Fibroblast of pulmonary artery (primary cell): ENCODE measurements around the gene STRADA.

ENCODE experiments used
- DNase-seq: peaks from one replicate; pipeline ENCODE4 v3.0.0-alpha.2; 2010; ENCODE audit warnings: low read depth
- H3K4me3 ChIP-seq: replicated peaks from 2 replicates; pipeline ENCODE4 v1.5.1; 2011; ENCODE audit warnings: low read depth, mild to moderate bottlenecking, control low read depth, low read length, moderate library complexity
- CTCF ChIP-seq: IDR thresholded peaks from 2 replicates; pipeline ENCODE4 v1.5.1; 2011; ENCODE audit warnings: mild to moderate bottlenecking, control low read depth, low read length, inconsistent platforms; ENCODE audit errors: missing control alignments

The STRADA gene, protein sequence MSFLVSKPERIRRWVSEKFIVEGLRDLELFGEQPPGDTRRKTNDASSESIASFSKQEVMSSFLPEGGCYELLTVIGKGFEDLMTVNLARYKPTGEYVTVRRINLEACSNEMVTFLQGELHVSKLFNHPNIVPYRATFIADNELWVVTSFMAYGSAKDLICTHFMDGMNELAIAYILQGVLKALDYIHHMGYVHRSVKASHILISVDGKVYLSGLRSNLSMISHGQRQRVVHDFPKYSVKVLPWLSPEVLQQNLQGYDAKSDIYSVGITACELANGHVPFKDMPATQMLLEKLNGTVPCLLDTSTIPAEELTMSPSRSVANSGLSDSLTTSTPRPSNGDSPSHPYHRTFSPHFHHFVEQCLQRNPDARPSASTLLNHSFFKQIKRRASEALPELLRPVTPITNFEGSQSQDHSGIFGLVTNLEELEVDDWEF

DNA sequence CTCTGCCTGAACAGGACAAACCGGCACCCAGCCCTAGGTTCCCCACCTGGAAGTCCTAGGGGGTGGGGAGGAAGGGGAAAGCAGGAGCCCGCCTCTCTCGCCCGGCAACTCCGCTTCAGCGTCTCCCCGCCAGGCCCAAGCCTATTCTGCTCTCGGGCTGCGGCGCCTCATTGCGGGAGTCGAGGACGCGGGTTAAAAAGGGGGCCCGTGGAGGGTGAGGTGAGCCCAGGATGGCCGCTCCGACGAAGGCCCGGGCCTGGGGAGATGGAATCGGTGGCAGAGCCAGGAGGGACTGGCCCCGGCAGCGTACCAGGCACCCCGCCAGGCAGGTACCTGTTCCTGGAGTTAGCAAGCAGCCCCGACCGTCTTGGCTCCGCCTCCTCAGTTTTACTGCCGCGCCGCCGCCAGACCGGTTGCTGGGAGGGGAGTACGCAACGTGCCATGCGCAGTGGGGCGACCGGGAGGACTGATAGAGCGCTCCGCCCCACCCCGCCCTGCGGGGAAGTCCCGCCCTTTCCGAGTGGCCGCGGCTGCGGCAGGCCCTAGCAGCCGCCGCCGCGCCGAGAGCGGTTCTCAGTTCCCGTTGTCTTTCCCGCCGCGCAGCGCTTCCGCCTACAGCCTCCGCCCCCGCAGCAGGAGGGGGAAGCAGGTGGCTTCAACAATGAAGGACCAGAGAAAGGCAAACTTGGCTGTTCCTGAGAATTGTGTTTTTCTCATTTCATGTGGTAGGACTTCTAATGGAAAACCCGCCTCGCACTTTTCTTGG lies at the start of gene STRADA:
Gene STRADA (minus strand): TSS at position 392 of the 766 bp plus-strand sequence. CDS start 13,430 bp downstream, outside the sequence.
- TF ChIP-seq CTCF: no peak
- peak within 1 kb of the TSS; percentile 88 for H3K4me3 ChIP-seq
- DNase-seq: peak; percentile 96

- no peak for TF ChIP-seq CTCF
- no peak overlapping the region for H3K4me3 ChIP-seq
- DNase-seq: no peak
Observed at GRCh38 chr17:63790057-63790456, 48.5 kb upstream of the STRADA start.

DNA sequence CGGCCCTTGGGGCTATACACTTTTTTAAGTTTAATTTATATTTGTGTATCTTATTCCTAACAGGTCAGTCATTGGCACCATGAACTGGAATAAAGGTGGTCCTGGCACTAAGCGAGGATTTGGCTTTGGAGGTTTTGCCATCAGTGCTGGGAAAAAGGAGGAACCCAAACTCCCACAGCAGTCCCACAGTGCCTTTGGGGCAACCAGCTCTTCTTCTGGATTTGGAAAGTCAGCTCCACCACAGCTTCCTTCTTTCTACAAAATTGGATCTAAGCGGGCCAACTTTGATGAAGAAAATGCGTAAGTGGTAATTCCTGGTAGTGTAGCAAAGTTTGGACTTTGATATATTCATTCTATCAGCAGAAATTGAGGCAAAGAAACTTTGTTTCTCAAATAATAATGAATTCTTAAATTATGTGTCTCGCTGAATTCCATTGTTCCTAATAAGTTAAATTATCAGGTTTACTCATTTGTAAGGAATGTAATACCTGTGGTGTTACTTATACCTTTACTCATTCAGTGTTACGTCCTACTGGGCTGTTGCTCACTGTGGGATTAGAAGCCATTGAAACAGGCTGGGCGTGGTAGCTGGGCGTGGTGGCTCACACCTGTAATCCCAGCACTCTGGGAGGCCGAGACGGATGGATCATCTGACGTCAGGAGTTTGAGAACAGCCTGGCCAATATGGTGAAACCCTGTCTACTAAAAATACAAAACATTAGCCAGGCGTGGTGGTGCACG lies 45.5 kb upstream of the STRADA start:
- H3K4me3 ChIP-seq: no peak overlapping the region
- no peak for DNase-seq

GRCh38 chr17:63786117-63786516 lies 44.5 kb upstream of the STRADA start:
- no peak for TF ChIP-seq CTCF
- no peak for DNase-seq
- no peak overlapping the region for H3K4me3 ChIP-seq

More for the DNA sequence above, 45.5 kb upstream of the STRADA start:
- TF ChIP-seq CTCF: no peak

DNA sequence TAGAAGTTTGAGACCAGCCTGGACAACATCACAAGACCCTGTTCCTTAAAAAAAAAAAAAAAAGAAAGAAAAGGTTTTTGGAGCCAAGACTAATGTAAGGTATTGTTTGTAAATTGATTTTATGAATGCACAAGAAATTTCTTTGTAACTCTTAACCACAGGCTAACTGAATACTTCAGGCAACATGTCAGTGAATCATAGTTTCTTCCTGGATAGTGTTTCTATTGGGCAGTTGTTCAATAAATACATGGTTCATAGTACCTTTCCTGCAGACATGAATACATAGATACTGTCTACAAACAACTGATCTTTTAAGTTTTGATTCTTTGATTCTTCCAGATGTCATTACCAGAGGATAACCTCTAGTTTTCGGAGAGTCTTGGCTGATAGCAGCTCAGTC lies 44.0 kb upstream of the STRADA start:
- peak; percentile 44 for DNase-seq
- TF ChIP-seq CTCF: no peak
- no peak overlapping the region for H3K4me3 ChIP-seq

- no peak for DNase-seq
- H3K4me3 ChIP-seq: no peak overlapping the region
- TF ChIP-seq CTCF: no peak
Observed at GRCh38 chr17:63783522-63783921, 41.9 kb upstream of the STRADA start.
